ENCODE measurements around the gene RCBTB2.

The RCBTB2 gene

GRCh38 chr13:48531416-48532255 is 1.2 kb downstream of the RCBTB2 start:
- no peak for DNase-seq (ENCODE audit: extremely low read depth in 1 of 2, low read depth in 1 of 2)

DNA sequence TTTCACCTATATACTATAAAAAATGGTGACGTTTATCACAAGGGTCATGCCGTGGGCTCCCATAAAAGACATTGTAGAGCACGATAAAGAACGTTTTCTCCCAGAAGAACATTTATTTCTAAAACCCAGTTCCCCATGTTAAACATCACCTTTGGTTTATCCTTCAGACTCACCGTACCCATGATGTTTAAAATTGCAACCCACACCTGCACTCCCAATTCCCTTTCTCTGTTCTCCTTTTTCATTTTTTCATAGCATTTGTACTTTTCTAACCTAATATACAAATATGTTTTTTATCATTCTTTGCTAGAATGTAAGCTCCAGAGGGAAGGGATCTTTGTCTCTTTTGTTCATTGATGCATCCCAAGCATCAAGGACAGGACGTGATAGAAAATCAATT is 2.0 kb downstream of the RCBTB2 start:
- DNase-seq (ENCODE audit: extremely low read depth in 1 of 2, low read depth in 1 of 2) = no peak

DNA sequence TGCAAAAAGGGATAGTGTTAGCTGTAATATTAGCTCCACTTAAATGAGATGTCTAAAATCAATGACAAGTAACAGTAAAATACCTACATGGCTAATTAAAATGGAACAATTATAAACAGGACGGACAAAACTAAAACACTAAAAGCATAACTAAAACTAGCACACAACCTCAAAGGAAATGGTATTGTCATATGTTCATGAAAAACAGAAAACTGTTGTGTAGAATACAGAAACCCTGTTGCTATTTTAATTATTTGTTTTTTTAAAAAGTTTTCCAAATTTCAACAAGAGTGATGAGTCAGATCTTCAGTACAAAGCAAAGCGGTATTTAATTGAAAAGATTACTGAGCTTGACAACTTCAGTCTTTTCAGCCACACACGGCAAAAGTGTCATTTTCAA is 4.2 kb downstream of the RCBTB2 start:
- no peak for DNase-seq (ENCODE audit: extremely low read depth in 1 of 2, low read depth in 1 of 2)

- DNase-seq (ENCODE audit: extremely low read depth in 1 of 2, low read depth in 1 of 2) = no peak
These were observed 4.9 kb downstream of the RCBTB2 start for GRCh38 chr13:48527955-48528354.

- no peak for DNase-seq (ENCODE audit: extremely low read depth in 1 of 2, low read depth in 1 of 2)
These were observed 6.6 kb downstream of the RCBTB2 start for GRCh38 chr13:48526286-48526685.

DNA sequence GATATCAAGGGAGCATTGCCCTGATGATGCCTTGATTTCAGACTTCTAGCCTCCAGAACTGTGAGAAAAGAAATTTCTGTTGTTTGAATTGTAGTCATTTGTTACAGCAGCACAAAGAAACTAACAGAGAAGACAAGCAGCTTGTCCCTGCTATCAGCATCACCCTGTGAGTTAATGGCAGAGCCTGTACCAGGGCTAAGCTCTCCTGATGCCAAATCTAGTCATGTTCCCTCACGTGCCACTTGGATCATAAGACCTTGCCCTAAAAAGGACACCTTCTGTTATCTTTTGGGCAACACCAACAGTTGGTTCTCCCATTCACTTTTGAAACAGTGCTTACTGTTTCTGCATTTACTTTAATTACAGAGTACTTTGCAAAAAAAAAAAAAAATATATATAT is 14.8 kb downstream of the RCBTB2 start:
- no peak for DNase-seq (ENCODE audit: extremely low read depth in 1 of 2, low read depth in 1 of 2)

DNA sequence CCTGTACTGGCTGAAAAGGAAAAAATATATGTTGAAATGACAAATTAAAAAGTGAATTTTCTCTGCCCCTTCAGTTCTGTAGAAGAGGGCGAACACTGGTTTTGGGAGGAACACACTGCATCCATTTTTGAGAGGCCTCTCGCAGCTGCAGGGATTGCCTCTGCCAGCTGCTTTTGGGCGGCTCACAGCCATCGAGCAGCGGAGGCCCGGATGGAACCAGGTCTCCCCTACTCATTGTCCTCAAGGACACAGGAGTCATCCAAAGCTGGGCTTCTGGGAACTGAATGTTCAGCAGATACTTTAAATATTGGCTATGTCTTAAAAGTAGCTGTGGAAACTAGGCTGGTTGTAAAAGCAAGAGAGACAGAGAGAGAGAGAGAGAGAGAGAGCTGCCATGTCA is 17.1 kb downstream of the RCBTB2 start:
- DNase-seq (ENCODE audit: extremely low read depth in 1 of 2, low read depth in 1 of 2) = no peak

DNA sequence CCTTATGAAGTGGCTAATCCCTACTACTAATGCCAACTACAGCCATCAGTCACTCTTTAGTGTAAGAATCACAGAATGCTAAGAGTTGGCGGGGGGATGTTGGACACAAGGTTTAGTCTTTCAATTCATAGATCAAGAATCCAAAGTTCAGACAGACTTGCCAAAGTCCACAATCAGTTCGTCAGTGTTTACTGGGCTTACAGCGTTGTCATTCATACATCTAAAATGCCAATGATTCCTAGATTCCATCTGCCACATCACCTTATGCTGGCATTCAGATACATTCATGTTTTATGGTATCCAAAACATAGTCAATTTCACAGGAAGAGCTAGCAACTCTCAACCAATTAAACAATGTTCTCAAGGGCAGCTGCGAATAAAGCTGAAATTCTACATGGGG is 18.1 kb downstream of the RCBTB2 start:
- no peak for DNase-seq (ENCODE audit: extremely low read depth in 1 of 2, low read depth in 1 of 2)

DNA sequence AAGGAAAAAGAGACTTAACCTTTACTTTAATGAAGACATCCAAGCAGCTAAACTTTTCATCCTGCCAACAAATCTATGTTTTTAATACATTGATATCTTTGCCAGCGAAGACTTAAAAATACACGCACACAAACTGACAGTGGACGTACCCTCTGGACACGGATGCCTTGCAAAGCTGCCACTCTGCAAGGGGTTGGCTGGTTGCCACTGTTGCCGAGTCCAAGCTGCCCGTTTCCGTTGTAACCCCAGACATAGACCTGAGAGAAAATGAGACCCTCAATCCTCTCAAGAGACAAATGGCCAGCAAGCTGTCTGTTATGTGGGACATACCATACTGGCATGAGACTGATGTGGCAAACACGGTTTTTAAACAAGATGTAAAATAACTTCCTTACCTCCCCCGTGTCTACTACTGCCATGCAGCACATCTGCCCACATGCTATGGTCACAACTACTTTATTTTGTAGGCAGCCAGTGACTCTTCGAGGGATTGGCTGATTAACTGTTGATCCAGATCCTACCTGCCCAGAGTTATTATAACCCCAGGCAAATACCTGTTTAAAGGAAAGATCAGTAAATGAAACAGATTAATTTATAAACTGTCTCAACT is 21.2 kb downstream of the RCBTB2 start:
- DNase-seq (ENCODE audit: extremely low read depth in 1 of 2, low read depth in 1 of 2) = no peak

GRCh38 chr13:48510698-48511097 is 22.2 kb downstream of the RCBTB2 start:
- no peak for DNase-seq (ENCODE audit: extremely low read depth in 1 of 2, low read depth in 1 of 2)

DNA sequence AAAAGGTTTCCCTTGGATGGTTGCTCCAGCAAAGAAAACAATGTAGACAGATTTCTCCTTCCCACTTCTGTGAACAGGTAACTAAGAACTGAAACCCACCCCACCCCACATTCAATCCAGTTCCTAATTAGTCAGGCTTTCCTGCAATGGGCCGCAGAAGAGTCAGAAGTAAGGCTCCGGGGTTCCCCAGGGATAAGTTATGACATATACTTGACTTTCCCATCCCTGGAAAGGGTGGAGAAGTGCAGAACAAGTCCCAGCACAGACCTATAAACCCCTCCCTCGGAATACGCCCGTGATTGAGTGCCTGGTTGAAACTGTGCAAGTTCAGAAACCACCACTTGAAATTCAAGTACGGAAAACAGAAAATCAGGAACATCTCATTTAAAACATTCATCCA is 24.9 kb downstream of the RCBTB2 start:
- DNase-seq (ENCODE audit: extremely low read depth in 1 of 2, low read depth in 1 of 2) = no peak

DNA sequence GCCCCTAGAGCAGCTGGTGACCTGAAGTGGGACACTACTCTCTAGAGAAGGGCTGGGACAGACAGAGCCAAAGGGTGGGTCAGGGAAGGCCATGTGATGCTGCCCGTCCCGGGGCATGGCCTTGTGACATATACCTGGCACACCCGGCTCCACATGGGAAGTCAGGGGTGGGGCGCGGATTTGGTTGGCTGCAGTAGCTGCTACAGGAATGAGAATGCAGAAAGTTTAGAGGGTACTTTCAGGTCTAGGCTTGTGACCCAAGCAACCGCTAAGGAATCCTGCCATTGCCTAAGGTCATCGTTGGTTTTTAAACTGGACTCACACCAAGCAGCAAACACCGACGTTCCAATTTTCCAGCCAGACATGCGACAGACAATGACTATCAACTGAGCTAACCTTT is 25.9 kb downstream of the RCBTB2 start:
- DNase-seq (ENCODE audit: extremely low read depth in 1 of 2, low read depth in 1 of 2) = no peak

DNA sequence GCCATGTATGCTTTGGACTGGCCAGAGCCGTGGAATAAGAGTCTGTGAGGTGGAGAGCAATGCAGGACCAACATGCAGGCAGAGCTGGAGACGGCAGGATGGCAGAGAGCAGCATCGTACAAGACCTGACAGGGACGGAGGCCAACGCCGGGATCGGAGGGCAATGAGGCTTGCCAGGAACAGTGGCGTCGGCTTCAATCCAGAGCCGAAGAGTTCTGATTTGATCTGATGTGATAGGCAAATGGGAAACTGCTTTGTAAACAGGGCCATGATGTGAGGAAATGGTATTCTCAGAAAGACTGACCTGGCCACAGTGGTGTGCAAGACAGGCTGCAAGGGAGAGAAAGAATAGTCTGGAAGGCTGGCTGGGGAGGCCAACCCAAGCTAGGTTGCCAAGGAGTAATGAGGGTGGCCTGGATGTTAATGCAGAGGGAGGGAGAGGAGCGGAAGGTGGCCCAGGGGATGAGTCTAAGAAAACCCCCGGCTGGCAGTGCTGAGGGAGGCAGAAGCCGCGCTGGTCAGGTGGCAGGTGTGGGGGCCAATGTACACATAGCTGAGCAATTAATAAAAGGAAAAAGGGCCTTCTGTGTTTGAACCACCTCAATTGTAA is 26.7 kb downstream of the RCBTB2 start:
- DNase-seq (ENCODE audit: extremely low read depth in 1 of 2, low read depth in 1 of 2) = no peak

GRCh38 chr13:48505597-48506091 is 27.2 kb downstream of the RCBTB2 start:
- DNase-seq (ENCODE audit: extremely low read depth in 1 of 2, low read depth in 1 of 2) = no peak

DNA sequence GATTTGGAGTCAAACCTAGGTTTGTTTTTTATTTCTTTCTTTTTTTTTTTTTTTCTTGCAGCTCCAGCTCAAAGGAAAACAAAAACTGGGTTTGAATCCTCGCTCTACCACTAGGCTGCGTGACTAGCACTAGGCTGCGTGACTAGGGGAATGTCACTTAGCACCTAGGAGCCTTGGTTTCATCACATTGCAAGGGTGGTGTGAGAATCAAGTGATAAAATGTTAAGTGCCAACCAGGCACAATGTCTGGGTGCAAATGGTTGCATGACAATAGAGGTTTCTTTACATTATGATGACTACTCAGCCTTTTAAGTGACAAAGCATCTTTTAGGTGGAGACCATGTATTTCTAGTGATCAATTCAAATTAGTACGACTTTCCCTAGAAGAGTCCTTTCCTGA is 27.9 kb downstream of the RCBTB2 start:
- DNase-seq (ENCODE audit: extremely low read depth in 1 of 2, low read depth in 1 of 2) = no peak

GRCh38 chr13:48504606-48505005 is 28.3 kb downstream of the RCBTB2 start:
- DNase-seq (ENCODE audit: extremely low read depth in 1 of 2, low read depth in 1 of 2) = no peak

- DNase-seq (ENCODE audit: extremely low read depth in 1 of 2, low read depth in 1 of 2) = no peak
These were observed 30.1 kb downstream of the RCBTB2 start for GRCh38 chr13:48502601-48503319.

GRCh38 chr13:48501705-48502104 is 31.2 kb downstream of the RCBTB2 start:
- no peak for DNase-seq (ENCODE audit: extremely low read depth in 1 of 2, low read depth in 1 of 2)

DNA sequence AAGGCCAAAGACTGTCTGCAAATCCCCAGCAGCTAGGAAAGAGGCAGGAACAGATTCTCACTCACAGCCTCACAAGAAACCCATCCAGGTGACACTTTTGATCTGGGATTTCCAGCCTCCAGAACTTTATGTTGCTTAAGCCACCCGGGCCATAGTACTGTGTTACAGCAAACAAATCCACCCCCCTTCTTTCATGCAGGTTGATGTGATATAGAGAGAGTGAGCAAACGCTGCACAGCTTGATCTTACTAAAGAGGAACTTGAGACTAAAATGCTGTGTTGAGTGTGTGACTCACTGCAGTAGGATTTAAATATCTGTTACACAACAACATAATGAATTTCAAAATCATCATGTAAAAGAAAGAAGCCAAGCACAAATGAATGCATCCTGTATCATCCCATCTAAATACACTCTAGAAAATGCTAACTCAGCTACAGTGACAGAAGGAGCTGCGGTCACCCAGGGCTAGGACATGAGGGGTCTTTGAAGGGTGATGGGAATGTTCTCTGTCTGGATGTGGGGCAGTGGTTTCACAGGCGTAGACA is 32.2 kb downstream of the RCBTB2 start:
- no peak for DNase-seq (ENCODE audit: extremely low read depth in 1 of 2, low read depth in 1 of 2)

GRCh38 chr13:48497669-48498068 is 35.2 kb downstream of the RCBTB2 start:
- no peak for DNase-seq (ENCODE audit: extremely low read depth in 1 of 2, low read depth in 1 of 2)

All from activated CD8-positive, alpha-beta memory T cell treated with anti-CD3 and anti-CD28 coated beads for 1 hour (primary cell).